ENCODE measurements around the gene HSPH1.

GRCh38 chr13:31172535-31172934 lies 10.8 kb upstream of the HSPH1 start:
- TF ChIP-seq CTCF (IDR thresholded peaks at IDR 0.05) (no peak), POLR2A (IDR thresholded peaks at IDR 0.05) (no peak), POLR2AphosphoS5 (IDR thresholded peaks at IDR 0.05) (no peak)
